H1 (cell line): ENCODE data around the gene ANAPC5. TPM values are rescaled to one million over a fixed set of nuclear protein-coding genes. Genes with fewer than 3 reads are reported as not detected.

Experiments used
- BCL11A ChIP-seq, 2 experiments: IDR thresholded peaks; one replicate each; pipeline ENCODE4 v1.6.1; 2011; ENCODE audit warnings: low read depth in 2 of 2, low read length in 2 of 2, mild to moderate bottlenecking in 2 of 2
- EP300 ChIP-seq, 2 experiments: IDR thresholded peaks; 1 replicate in 1 of 2; 2 replicates in 1 of 2; pipeline ENCODE4 v1.6.1; 2011 to 2012; ENCODE audit warnings: low read depth in 2 of 2, low read length in 2 of 2, mild to moderate bottlenecking in 2 of 2, borderline replicate concordance in 1 of 2, inconsistent platforms in 1 of 2, moderate library complexity in 1 of 2
- GTF2F1 ChIP-seq: IDR thresholded peaks from 2 replicates; pipeline ENCODE4 v1.6.1; 2012; ENCODE audit warnings: low read depth, low read length, improper control_type of control experiment, borderline replicate concordance
- KDM1A ChIP-seq: fragments of 200-600, 300-600 bp; sonication (generic); IDR thresholded peaks from 2 replicates; pipeline ENCODE4 v1.7.1; 2016; ENCODE audit warnings: mild to moderate bottlenecking, low read length, borderline replicate concordance
- KDM5A ChIP-seq: fragments of 200-600 bp; IDR thresholded peaks from 2 replicates; pipeline ENCODE4 v1.7.1; 2012; ENCODE audit warnings: mild to moderate bottlenecking, low read length, inconsistent platforms, mixed read lengths
- POLR2A ChIP-seq, 2 experiments: IDR thresholded peaks; 1 replicate in 1 of 2; 2 replicates in 1 of 2; pipeline ENCODE4 v1.6.1; 2011; ENCODE audit warnings: low read depth in 2 of 2, low read length in 2 of 2, mild to moderate bottlenecking in 2 of 2; ENCODE audit errors: control extremely low read depth in 1 of 2
- RFX5 ChIP-seq: IDR thresholded peaks from 2 replicates; pipeline ENCODE4 v1.6.1; 2011; ENCODE audit warnings: low read depth, low read length, improper control_type of control experiment, borderline replicate concordance
- RXRA ChIP-seq: IDR thresholded peaks from 2 replicates; pipeline ENCODE4 v1.6.1; 2011; ENCODE audit warnings: low read depth, mild to moderate bottlenecking, low read length, moderate library complexity; ENCODE audit not compliant: insufficient read depth
- SAP30 ChIP-seq: fragments of 300-600 bp; sonication (generic); IDR thresholded peaks from 2 replicates; pipeline ENCODE4 v1.7.1; 2012; ENCODE audit warnings: low read length, moderate library complexity, mild to moderate bottlenecking, inconsistent platforms; ENCODE audit not compliant: insufficient read depth, insufficient replicate concordance
- polyA plus RNA-seq, 7 experiments: library from polyadenylated mRNA; depleted of rRNA in 3 of 7; stranded (reverse) in 5 of 7; unstranded in 2 of 7; fragments of >200 nt in 5 of 7; fragments of 200-250 nt in 2 of 7; gene quantifications; 1 replicate in 5 of 7; 2 replicates in 1 of 7; 4 replicates in 1 of 7; pipeline versions ENCODE4 v1.2.1 to v1.2.3, GENCODE V29; 2011 to 2013; ENCODE audit warnings: missing spikeins in 2 of 7, mixed read lengths in 2 of 7
- total RNA-seq: library from RNA; stranded (reverse); fragmentation: NEBNext Ultra II Directional; extraction: Animal tissue kit (Norgen Biotek cat#: 25700); gene quantifications from 2 replicates; pipeline ENCODE4 v1.2.1, GENCODE V29; 2021
- TF ChIP-seq, protein P1 (sequence below): fragments of 300-600 bp; sonication (generic); IDR thresholded peaks from 2 replicates; pipeline ENCODE4 v1.7.1; 2012; ENCODE audit warnings: low read length, moderate library complexity, mild to moderate bottlenecking, inconsistent platforms; ENCODE audit not compliant: insufficient replicate concordance

The ANAPC5 gene
- total and polyA plus RNA-seq, 2 of the 8 experiments (the other 6 are each of a cell fraction or from before 2014, with no cell fraction given), result 103 to 127 TPM

DNA sequence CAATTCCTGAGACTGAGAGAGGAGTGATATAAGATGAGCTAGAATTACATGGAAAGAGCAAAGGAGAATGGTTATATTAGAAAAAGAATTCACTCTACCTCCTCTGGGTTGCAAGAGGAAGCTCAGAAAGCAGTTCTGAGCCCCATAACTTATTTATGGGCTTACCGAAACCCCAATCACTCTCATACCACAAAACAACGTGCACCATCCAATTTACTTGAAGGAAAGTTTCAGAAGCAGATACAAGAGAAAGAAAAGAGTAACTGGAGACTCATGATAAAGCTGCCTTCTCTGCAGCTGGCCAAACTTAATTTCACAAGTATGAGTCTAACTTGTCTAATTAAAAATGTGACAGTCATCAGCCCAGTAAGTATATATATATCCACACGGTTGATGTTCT, 28.3 kb downstream of the ANAPC5 start (continued):
- TF ChIP-seq, protein P1, sequence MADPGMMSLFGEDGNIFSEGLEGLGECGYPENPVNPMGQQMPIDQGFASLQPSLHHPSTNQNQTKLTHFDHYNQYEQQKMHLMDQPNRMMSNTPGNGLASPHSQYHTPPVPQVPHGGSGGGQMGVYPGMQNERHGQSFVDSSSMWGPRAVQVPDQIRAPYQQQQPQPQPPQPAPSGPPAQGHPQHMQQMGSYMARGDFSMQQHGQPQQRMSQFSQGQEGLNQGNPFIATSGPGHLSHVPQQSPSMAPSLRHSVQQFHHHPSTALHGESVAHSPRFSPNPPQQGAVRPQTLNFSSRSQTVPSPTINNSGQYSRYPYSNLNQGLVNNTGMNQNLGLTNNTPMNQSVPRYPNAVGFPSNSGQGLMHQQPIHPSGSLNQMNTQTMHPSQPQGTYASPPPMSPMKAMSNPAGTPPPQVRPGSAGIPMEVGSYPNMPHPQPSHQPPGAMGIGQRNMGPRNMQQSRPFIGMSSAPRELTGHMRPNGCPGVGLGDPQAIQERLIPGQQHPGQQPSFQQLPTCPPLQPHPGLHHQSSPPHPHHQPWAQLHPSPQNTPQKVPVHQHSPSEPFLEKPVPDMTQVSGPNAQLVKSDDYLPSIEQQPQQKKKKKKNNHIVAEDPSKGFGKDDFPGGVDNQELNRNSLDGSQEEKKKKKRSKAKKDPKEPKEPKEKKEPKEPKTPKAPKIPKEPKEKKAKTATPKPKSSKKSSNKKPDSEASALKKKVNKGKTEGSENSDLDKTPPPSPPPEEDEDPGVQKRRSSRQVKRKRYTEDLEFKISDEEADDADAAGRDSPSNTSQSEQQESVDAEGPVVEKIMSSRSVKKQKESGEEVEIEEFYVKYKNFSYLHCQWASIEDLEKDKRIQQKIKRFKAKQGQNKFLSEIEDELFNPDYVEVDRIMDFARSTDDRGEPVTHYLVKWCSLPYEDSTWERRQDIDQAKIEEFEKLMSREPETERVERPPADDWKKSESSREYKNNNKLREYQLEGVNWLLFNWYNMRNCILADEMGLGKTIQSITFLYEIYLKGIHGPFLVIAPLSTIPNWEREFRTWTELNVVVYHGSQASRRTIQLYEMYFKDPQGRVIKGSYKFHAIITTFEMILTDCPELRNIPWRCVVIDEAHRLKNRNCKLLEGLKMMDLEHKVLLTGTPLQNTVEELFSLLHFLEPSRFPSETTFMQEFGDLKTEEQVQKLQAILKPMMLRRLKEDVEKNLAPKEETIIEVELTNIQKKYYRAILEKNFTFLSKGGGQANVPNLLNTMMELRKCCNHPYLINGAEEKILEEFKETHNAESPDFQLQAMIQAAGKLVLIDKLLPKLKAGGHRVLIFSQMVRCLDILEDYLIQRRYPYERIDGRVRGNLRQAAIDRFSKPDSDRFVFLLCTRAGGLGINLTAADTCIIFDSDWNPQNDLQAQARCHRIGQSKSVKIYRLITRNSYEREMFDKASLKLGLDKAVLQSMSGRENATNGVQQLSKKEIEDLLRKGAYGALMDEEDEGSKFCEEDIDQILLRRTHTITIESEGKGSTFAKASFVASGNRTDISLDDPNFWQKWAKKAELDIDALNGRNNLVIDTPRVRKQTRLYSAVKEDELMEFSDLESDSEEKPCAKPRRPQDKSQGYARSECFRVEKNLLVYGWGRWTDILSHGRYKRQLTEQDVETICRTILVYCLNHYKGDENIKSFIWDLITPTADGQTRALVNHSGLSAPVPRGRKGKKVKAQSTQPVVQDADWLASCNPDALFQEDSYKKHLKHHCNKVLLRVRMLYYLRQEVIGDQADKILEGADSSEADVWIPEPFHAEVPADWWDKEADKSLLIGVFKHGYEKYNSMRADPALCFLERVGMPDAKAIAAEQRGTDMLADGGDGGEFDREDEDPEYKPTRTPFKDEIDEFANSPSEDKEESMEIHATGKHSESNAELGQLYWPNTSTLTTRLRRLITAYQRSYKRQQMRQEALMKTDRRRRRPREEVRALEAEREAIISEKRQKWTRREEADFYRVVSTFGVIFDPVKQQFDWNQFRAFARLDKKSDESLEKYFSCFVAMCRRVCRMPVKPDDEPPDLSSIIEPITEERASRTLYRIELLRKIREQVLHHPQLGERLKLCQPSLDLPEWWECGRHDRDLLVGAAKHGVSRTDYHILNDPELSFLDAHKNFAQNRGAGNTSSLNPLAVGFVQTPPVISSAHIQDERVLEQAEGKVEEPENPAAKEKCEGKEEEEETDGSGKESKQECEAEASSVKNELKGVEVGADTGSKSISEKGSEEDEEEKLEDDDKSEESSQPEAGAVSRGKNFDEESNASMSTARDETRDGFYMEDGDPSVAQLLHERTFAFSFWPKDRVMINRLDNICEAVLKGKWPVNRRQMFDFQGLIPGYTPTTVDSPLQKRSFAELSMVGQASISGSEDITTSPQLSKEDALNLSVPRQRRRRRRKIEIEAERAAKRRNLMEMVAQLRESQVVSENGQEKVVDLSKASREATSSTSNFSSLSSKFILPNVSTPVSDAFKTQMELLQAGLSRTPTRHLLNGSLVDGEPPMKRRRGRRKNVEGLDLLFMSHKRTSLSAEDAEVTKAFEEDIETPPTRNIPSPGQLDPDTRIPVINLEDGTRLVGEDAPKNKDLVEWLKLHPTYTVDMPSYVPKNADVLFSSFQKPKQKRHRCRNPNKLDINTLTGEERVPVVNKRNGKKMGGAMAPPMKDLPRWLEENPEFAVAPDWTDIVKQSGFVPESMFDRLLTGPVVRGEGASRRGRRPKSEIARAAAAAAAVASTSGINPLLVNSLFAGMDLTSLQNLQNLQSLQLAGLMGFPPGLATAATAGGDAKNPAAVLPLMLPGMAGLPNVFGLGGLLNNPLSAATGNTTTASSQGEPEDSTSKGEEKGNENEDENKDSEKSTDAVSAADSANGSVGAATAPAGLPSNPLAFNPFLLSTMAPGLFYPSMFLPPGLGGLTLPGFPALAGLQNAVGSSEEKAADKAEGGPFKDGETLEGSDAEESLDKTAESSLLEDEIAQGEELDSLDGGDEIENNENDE, result no peak
- no peak for TF ChIP-seq BCL11A (IDR thresholded peaks at IDR 0.05; ENCODE audit: low read depth in 2 of 2, low read length in 2 of 2)
- TF ChIP-seq RFX5, result no peak
- TF ChIP-seq KDM1A, result no peak
- no peak for TF ChIP-seq POLR2A (IDR thresholded peaks at IDR 0.05; ENCODE audit: control extremely low read depth in 1 of 2, low read depth in 2 of 2, low read length in 2 of 2)
- no peak for TF ChIP-seq RXRA
- TF ChIP-seq SAP30, result no peak
- TF ChIP-seq KDM5A, result no peak
- TF ChIP-seq GTF2F1, result no peak
- TF ChIP-seq EP300 (IDR thresholded peaks at IDR 0.05; ENCODE audit: borderline replicate concordance in 1 of 2, low read depth in 2 of 2, low read length in 2 of 2), result no peak
